Measurements from ENCODE around the gene CROCC2.

GRCh38 chr2:240894006-240894405, 12.1 kb upstream of the CROCC2 start:
- TF ChIP-seq POLR2AphosphoS5 (IDR thresholded peaks at IDR 0.05; ENCODE audit: low read depth, low read length) = no peak
- no peak for TF ChIP-seq POLR2A (IDR thresholded peaks at IDR 0.05; ENCODE audit: low read depth, low read length)

All from GM12892 (cell line).